ENCODE results near the gene SPATS1.
A peak's percentile ranks its signal among the peaks of the same experiment; 100 is the strongest.
"Not testable (repeated sequence)": the region's sequence is repeated elsewhere in the genome, so short reads cannot be mapped to it uniquely, and the experiment has no call there.

Gene SPATS1

DNA sequence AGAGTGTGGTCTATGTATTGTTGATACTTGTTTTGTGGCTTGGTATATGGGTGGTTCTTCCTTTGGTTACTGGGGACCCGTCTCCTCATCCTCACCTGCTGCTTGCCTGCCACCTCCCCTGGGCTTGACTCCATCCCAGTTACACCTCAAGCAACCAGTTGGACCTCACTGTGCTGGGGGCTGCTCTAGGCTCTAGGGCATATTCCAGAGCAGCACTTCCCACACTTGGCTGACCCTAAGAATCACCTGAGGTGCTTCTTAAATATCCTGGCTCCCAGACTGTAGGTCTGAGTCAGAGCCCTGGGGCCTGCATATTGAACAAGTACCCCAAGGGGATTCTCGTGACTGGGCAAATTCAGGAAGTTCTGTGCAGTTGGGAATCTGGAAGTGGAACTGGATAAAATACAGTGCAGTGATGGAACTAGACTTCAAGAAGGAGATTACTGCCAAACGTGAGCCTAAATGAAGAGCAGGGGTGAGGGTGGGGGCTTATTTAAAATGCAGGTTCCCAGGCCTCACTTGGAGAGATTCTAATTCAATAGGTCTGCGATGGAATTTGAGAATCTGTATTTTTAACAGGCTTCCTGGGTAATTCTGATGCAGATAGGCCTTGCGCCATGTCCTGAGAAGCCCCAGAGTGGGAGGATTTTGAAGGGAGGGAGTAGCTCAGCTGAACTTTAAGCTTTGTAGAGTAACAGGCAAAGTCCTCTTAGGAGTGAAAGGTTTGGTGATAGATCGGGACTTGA is 7.6 kb downstream of the SPATS1 start:
- no peak for DNase-seq

DNA sequence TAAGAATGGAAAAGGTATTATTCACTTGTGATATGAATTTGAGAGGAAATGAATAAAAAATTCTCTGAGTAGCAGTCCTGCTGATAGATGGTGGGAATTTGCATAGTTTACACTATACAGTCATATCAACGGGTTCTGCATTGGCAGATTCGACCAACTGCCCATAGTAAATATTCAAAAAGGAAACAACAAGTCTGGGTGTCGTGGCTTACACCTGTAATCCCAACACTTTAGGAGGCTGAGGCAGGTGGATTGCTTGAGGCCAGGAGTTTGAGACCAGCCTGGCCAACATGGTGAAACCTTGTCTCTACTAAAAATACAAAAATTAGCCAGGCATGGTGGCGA is 8.2 kb downstream of the SPATS1 start:
- not testable (repeated sequence) for DNase-seq

DNA sequence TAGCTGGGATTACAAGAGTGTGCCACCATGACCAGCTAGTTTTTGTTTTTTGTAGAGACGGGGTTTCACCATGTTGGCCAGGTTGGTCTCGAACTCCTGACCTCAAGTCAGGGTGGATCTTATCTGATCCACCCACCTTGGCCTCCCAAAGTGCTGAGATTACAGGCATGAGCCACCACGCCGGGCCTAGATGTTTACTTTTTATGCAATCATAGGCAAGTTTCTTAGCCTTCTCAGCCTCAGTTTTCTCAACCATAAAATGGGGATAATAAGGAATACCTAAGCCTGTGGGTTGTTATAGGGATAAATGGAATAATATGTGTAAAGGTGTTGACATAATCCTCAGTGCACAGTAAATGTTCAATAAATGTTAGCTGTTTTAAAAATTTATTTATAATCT is 9.8 kb downstream of the SPATS1 start:
- DNase-seq, result no peak

DNA sequence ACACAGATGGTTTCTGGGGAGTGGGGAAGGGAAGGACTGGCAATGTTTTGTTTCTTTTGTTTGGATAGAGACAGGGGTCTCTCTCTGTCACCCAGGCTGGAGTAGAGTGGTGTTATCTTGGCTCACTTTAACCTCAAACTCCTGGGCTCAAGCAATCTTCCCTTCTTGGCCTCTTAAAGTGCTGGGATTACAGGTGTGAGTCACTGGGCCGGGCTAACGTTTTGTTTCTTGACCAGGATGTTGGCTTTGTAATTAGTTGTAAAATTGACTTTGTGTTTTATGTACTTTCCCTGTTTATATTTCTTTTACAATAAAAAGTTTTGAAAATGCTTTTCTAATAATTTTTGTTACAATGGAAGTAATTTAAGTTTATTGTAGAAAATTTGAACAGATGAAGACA is 10.9 kb downstream of the SPATS1 start:
- no peak for DNase-seq

DNA sequence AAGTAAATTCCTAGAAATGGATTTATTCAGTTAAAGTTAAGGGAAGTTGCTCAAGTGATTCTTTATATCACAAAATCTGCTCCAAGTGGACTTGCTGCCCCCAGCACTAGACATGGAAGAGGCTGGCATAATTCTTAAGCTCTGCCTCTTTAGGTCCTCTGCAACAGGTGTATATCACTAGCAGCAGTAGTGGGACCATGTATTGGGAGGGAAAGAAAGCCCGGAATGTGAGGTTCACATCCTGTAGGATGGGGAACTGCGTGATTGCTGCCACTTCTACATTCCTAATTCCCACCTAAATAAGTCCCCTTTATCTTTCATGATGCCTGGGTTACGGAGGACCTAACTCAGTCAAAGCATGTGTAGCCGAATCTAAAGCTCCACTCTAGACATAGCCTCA is 13.2 kb downstream of the SPATS1 start:
- no peak for DNase-seq

DNA sequence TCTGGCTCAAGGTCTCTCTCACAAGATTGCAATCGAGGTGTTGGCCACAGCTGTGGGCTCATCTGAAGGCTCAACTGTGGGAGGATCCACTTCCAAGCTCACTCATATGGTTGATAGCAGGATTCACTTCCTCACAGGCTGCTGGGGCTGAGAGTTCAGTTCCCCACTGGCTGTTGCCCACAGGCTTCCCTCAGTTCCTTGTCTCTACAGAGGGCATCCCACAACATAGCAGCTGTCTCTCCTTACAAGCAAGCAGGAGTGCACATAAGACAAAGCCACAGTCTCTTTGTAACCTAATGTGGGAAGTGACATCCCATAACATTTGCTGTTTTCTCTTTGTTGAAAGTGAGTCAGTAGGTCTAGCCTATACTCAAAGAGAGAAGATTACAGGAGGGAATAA is 14.0 kb downstream of the SPATS1 start:
- DNase-seq, result no peak

DNA sequence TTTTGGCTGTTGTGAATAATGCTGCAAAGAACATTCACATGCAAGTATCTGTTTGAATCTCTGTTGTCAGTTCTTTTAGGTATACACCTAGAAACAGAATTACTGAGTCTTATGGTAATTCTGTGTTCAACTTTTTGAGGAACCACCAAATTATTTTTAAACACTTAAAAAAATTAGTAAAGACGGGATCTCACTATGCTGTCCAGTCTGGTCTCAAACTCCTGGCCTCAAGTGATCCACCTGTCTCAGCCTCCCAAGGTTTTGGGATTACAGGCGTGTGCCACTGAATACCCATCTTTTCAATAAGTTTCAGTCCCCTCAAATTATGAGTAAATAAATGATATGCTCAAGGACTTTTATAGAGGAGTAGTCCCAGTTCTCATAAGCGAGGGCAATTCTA is 17.5 kb downstream of the SPATS1 start:
- no peak for DNase-seq

DNA sequence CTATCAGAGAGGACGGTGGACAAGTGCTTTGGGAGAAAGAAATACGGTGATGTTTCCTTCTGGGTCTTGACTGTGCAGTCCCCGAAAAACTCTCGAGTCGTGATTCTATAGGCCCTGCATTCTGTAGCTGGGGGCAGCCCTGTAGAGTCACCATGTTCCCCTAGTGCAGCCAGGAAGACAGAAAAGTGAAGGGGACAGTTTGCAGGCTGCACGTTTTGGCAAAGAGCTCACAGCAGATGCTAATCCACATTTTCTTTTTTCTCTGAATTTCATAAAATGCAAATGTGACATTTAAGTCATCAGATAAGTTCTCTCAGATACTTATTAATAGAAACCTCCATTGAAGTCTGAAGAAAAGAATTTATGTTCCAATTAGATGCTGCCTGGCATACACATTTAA is 19.5 kb downstream of the SPATS1 start:
- DNase-seq, result no peak

DNA sequence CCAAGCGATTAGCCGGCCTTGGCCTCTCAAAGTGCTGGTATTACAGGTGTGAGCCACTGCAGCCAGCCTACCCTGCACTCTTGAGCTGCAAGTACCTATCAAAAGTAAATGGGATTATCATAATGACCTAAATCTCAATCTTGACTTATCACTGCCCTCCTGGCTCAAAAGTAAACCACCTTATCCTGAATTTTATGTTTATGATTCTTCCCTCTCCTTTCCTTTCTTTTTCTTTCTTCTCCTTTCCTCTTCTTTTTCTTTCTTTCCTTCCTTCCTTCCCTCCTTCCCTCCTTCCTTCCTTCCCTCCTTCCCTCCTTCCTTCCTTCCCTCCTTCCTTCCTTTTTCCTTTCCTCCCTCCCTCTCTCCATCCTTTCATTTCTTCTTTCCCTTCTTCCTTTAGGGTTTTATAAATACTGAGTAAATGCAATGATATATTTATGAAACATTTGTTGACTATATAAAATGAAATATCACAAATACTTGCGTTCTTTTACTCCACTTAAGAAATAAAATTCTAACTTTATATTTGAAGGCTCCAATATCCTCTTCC is 21.0 kb downstream of the SPATS1 start:
- no peak for DNase-seq

DNA sequence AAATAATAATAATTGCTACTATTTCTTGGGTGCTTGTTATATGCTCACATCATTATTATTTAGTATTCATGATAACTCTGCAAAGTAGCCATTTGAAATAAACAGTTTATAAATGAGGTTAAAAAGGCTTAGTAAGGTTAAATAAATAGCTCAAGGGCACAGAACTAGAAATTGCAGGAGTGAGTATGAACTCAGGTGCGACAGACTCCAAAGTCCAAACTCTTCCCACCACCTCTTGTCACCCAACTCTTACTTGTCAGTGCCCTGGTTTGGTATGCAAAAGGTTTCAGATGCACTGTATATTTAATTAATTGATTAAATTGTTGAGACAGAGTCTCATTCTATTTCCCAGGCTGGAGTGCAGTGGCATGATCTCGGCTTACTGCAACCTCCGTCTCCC is 24.3 kb downstream of the SPATS1 start:
- no peak for DNase-seq

DNA sequence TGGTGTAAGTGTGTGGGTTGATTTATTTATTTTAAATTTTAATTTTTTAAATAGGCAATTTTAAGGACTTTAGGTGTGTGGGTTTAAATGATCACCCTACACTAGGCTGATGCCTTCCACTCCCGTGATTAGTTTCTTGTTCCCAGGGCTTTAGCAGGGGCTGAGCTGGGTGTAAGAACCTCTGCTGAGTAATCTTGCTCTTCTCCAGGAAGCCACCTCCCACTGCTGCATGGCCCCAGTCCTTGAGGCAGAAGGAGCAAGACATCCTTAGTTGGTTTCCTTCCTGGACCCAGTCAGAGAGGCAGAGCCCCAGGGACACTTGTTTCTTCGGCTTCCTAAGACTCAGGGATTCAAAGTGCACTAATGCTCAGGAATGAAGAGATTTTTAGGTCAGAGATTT is 25.2 kb downstream of the SPATS1 start:
- DNase-seq, result no peak

DNA sequence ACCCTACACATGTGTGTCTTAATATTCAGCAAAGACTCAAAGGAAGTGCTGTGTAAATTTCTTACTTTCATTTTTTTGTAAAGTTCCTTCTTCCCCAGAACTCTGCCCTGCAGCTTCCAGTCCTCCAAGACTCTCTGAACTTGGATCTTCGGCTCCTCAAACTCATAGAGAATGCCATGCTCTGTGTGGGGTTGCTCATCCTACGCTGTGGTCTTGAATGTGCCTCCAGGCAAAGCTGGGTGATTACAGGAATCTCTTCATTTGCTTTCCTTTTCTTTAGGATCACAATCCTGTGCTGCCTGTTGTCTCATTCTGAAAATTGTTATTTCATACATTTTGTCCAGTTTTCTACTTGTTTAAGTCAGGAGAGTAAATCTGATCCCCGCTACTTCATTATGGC is 30.6 kb downstream of the SPATS1 start:
- no peak for DNase-seq

DNA sequence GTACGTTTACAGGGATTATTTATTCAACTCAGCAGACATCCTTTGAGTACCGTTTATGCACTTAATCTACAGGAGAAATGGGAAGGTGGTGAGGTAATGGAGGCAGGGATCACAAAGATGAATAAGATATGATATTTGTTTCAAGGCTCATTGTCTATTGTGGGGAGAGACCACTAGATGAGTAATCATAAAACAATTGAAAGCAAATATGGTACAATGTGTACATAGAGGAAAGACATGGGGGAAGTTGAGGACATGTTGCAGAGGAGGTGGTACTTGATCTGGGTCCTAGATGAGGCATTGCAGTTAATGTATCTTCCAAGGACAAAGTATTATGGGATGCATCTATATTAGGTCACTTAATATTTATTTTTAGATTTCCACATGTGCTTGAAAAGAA is 31.3 kb downstream of the SPATS1 start:
- no peak for DNase-seq

DNA sequence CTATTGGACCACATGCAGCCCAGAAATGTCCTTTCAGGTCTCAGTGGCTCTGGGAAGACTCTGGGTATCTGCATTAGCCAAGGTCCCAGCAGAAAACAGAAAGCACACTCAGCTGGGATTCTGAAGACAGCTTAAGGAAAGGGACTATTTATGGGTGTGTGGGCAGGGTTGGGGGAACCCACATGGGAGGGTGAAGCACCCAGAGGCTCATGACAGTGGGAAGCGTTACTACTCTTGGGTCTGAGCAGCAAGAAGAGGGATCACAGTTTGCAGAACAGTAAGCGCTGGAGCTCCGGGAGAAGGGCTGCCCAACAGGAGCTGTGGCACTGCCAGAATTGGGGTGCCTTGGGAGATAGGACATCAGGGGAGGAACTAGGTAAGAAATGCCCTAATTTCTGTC is 32.6 kb downstream of the SPATS1 start:
- no peak for DNase-seq

DNA sequence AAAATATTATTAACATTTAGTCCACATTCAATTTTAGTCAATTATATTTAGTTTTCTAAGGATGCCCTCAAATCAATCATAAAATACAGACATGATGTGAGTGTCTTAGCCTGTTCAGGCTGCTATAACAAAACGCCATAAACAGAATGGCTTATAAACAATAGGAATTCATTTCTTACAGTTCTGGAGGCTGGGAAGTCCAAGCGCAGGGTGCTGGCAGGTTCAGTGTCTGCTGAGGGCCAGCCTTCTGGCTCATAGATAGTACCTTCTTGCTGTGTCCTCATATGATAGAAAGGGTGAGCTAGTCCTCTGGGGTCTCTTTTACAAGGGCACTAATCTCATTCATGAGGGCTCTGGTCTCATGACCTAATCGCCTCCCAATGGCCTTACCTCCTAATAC is 35.0 kb downstream of the SPATS1 start:
- no peak for DNase-seq

DNA sequence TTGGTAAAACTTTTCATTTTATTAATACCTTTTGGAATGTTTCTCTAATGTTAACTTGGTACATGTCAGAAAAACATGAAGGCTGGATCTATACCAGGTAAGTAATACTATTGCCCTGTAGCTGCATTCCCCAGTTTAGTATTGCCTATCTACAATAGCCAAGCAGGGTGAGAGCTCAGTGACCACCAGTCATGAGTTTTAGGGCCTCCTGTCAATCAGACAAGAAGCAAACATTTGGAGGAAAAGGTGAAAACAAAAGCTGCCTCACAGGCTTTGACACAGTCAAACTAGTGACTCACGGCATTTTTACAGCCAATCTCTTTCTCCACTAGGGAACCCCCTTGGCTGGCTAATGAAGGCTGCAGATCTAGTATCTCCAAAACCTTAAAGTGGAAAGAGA is 35.5 kb downstream of the SPATS1 start:
- no peak for DNase-seq

DNA sequence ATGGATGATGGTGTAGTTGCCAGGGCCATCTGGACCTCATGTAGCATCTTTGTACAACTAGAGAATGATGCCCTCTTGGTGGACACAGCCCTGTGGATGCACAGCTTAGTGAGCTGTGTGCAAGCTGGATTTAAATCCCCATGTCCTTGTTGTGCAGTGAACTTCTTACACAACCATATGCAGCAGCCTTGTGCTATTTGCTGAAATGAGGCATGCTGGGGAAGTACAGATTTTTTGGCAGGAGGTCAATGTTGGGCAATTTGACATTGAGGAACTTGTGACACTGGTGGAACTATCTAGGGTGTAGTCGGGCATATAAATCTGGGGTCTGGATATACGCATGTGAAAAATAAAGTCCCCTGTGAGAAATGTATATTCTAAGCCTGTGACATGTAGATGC is 39.3 kb downstream of the SPATS1 start:
- no peak for DNase-seq

DNA sequence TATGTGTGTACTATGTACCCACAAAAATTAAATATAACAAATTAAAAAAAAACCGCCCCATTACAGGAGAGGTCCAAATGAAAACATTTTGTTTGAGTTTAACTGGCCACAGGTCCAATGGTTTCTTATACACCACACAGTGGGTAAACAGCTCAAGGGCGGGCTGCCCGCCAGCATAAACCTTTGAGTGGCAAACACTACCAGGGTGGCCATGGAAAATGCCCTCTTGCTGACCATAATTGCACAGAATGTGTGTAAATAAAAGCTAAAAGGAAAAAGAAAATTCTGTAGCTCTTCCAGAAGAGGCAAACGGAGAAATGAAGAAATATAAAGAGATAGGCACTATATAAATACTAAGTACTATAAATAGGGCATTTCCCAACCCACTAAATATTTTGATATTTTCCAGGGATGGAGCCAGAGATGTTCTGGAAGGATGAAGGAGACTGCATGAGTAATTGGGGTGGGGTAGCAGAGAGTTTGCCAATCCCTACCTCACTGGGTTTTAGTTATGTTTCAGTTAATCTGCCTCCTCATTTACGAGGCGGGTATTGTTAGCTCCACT is 44.0 kb downstream of the SPATS1 start:
- no peak for DNase-seq

DNA sequence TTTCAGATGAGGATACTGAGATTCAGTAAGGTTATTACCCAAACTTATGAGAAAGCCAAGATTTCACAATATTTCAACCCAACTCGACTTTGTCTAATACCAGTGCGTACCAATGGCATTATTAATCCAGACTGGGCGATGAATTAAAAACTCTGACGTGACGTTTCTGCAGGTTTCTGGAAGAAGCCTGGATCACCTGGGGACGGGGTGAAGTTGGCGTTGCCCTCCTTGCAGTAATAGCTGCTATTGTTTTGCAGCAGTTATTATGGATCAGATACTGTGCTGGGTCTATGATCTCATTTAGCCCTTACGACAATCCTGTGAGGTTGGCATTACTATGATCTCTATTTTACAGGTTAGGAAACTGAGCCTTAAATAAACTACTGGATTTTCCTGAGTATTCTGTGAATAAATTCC is 44.5 kb downstream of the SPATS1 start:
- DNase-seq, result no peak

DNA sequence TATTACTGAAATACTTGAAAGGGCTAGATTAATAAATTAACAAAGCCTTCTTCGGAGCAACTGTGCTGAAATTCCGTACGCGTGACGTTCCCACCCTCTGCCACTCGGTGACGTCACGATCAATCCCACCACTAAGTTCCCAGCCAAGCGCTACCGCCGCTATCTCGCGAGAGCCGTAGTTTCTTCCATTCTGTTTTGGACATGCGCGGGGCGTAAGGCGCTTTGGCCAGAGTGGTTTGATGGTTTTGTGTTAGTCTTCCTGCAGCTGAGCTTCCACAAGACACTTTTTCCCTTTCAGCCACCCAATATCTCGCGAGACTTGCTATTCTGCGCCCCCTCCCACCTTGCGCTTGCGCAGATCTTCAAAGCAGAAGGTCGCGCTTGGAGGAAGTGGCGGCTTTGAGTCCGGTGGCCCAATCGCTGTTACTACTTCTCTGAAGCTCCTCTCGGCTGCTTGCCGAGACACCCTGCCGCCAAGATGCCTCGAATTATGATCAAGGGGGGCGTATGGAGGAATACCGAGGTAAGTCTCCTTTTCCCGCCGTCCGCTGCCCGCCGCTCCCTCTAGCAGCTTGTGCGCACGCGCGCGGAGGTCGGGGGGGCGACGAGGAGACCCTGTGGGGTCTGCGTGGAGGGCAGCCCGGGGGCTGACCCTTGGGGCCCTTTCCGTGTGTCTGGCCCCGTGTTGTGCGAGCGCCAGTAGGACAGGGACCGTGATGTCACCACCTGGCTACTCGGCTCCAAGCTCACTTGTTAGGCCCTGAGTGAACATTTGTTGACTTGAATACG is 45.1 kb downstream of the SPATS1 start, which contains the start of gene CDC5L:
Gene CDC5L (plus strand): TSS at position 361 of the 789 bp plus-strand sequence. CDS start 118 bp downstream, at position 479.
- peak; percentile 94 for DNase-seq

DNA sequence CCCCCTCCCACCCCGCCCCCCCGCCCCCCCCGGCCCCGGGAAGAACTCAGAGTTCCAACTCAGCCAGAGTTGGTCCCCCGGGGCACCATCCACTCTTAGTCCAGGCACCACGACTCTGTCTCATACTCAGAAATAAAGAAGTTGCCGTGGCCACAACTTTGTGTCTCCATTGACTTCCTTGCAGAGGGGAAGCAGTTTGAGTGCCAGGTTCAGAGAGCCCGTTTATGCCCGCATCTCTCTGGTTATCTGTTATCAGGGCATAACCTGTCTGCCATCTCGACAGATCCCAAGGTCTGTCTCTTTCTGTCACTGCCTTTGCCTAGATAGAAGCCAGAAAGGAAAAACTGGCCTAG is 45.7 kb downstream of the SPATS1 start:
- no peak for DNase-seq

DNA sequence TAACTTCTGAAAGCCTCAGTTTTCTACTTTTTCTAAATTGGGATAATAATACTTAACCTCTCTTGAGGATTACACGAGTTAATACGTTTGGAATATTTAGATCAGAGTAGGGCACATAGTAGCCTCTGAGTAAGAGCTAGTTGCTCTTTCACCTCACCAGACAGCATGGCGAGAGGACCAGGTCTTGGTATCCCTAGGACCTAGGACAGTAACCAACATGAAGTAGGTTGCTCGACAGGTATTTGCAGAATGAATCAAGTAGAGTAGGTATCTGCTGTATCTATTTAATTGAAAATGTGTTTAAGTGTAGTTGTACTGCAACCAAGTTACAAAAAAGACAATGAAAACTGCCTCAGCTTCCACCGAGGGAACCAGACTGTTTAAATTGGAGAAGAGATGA is 46.4 kb downstream of the SPATS1 start:
- DNase-seq, result no peak

DNA sequence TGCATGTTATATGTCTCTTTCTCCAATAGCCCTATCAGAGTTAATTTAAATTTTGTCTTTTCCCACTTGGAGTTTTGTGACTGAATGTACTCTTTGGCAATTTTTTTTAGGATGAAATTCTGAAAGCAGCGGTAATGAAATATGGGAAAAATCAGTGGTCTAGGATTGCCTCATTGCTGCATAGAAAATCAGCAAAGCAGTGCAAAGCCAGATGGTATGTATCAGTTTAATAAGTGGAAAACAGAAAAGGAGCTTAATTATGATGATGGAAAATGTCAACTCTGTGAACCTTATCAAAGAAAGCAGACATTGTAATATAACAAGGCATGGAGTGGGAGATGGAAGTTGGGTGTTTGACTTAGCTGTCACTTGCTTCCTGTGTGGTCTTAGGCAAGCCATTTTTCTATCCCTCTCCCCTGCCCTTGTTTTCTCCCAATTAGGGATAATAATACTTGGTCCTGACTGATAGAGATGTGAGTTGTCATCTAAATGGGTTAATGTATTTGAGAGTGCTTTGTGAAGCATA is 47.8 kb downstream of the SPATS1 start:
- DNase-seq, result no peak
